ENCODE data around the gene KCNMB4. TPM values are rescaled to one million over a fixed set of nuclear protein-coding genes. Genes with fewer than 3 reads are reported as not detected.

The KCNMB4 gene
- total RNA-seq, 4 donors from 2014 or later, result 13.8 to 38.5 (median 25.4) TPM

DNA sequence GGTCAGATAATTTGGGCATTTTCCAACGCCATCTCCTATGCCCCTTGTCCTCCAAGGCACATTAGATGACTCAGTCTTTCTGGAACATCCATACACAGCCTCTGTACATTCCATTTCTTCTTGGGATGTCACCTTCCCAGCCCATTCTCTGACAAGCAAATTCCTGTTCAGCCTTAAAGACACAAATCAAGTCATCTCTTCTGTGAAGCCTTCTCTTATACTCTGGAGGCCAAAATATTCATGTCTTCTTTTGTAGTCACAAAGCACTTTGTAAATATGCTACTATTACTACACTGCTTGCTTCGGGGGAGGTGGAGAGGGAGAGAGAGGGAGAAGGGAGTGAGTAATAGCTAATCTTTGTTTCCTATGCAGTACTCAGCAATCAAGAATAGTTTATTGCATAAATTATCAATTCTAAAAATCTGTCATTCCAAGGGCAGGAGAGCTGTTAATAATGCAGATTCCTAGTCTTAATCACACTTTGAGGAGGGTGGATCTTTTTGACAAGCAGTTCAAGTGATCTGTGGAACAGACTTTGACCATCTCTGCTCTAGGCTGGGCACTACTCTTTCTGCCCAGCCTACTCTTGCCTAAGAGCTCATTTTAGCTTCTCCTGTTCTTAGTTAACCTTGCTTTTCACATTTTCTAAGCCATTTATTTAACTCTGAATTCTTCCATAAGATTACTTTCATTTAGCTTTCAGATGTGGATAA is 27.9 kb downstream of the KCNMB4 start:
- WGBS, 2 donors, result 52 to 56% methylated on average over 2 of the region's 2 CpGs
- Histone ChIP-seq H3K4me1 (peaks cover 0 to 6% (median 2%) of the 10 kb centered on the region in 4 donors), H3K4me3 (no peak overlapping the region), H3K27me3 (no peaks in the 10 kb centered on the region), H3K27ac (peak overlapping the region in 1 of 4 donors; percentile 70), H3K36me3 (peaks cover 0 to 19% (median 0%) of the 10 kb centered on the region in 3 donors), H3K9me3 (peaks cover 0 to 12% (median 5%) of the 10 kb centered on the region in 4 donors)
- DNase-seq (ENCODE audit: low spot score in 2 of 2), result no peak
- TF ChIP-seq, protein P1, sequence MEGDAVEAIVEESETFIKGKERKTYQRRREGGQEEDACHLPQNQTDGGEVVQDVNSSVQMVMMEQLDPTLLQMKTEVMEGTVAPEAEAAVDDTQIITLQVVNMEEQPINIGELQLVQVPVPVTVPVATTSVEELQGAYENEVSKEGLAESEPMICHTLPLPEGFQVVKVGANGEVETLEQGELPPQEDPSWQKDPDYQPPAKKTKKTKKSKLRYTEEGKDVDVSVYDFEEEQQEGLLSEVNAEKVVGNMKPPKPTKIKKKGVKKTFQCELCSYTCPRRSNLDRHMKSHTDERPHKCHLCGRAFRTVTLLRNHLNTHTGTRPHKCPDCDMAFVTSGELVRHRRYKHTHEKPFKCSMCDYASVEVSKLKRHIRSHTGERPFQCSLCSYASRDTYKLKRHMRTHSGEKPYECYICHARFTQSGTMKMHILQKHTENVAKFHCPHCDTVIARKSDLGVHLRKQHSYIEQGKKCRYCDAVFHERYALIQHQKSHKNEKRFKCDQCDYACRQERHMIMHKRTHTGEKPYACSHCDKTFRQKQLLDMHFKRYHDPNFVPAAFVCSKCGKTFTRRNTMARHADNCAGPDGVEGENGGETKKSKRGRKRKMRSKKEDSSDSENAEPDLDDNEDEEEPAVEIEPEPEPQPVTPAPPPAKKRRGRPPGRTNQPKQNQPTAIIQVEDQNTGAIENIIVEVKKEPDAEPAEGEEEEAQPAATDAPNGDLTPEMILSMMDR (IDR thresholded peaks at IDR 0.05), result no peak
- TF ChIP-seq EP300 (IDR thresholded peaks at IDR 0.05) (no peak), POLR2A (IDR thresholded peaks at IDR 0.05) (no peak)

GRCh38 chr12:70398002-70398401 is 31.9 kb downstream of the KCNMB4 start:
- Histone ChIP-seq H3K4me3 (no peak overlapping the region), H3K9me3 (no peaks in the 10 kb centered on the region), H3K27ac (no peak overlapping the region), H3K36me3 (peaks cover 0 to 20% (median 0%) of the 10 kb centered on the region in 3 donors), H3K27me3 (no peaks in the 10 kb centered on the region), H3K4me1 (peaks cover 0 to 6% (median 2%) of the 10 kb centered on the region in 4 donors)
- DNase-seq (ENCODE audit: low spot score in 2 of 2), result no peak
- TF ChIP-seq, protein P1 (IDR thresholded peaks at IDR 0.05), result no peak
- TF ChIP-seq EP300 (IDR thresholded peaks at IDR 0.05) (no peak), POLR2A (IDR thresholded peaks at IDR 0.05) (no peak)

- no peak for DNase-seq (ENCODE audit: low spot score in 2 of 2)
- WGBS, 2 donors, result 87 to 91% methylated on average over 3 of the region's 3 CpGs
- H3K4me3 ChIP-seq, result no peak overlapping the region
Observed at GRCh38 chr12:70398862-70399261, 32.8 kb downstream of the KCNMB4 start.

GRCh38 chr12:70399311-70399710 is 33.2 kb downstream of the KCNMB4 start:
- H3K27ac ChIP-seq, result no peak overlapping the region
- peaks cover 0 to 25% (median 0%) of the 10 kb centered on the region in 3 donors for H3K36me3 ChIP-seq
- H3K4me3 ChIP-seq, result no peak overlapping the region
- H3K27me3 ChIP-seq, result no peaks in the 10 kb centered on the region
- WGBS, 2 donors, result 55 to 86% methylated on average over 6 of the region's 6 CpGs
- no peak for DNase-seq (ENCODE audit: low spot score in 2 of 2)
- TF ChIP-seq POLR2A (IDR thresholded peaks at IDR 0.05), result no peak
- TF ChIP-seq EP300 (IDR thresholded peaks at IDR 0.05), result no peak
- TF ChIP-seq, protein P1 (IDR thresholded peaks at IDR 0.05), result no peak
- peaks cover 0 to 2% (median 0%) of the 10 kb centered on the region in 4 donors for H3K4me1 ChIP-seq
- H3K9me3 ChIP-seq, result no peaks in the 10 kb centered on the region

More at GRCh38 chr12:70398862-70399261, 32.8 kb downstream of the KCNMB4 start:
- TF ChIP-seq, protein P1 (IDR thresholded peaks at IDR 0.05), result no peak
- Histone ChIP-seq H3K27me3 (no peaks in the 10 kb centered on the region), H3K36me3 (peaks cover 0 to 25% (median 0%) of the 10 kb centered on the region in 3 donors), H3K27ac (no peak overlapping the region), H3K4me1 (peaks cover 0 to 4% (median 0%) of the 10 kb centered on the region in 4 donors), H3K9me3 (no peaks in the 10 kb centered on the region)

GRCh38 chr12:70400124-70400523 is 34.0 kb downstream of the KCNMB4 start:
- H3K27ac ChIP-seq, result no peak overlapping the region
- 85 to 98% methylated on average over 3 of the region's 3 CpGs for WGBS, 2 donors
- DNase-seq (ENCODE audit: low spot score in 2 of 2), result no peak
- no peaks in the 10 kb centered on the region for H3K4me1 ChIP-seq
- H3K4me3 ChIP-seq, result no peak overlapping the region
- peaks cover 0 to 25% (median 0%) of the 10 kb centered on the region in 3 donors for H3K36me3 ChIP-seq
- no peak for TF ChIP-seq POLR2A (IDR thresholded peaks at IDR 0.05)
- TF ChIP-seq EP300 (IDR thresholded peaks at IDR 0.05), result no peak
- TF ChIP-seq, protein P1 (IDR thresholded peaks at IDR 0.05), result no peak
- no peaks in the 10 kb centered on the region for H3K9me3 ChIP-seq
- H3K27me3 ChIP-seq, result no peaks in the 10 kb centered on the region
